Suprapubic skin (tissue), 3 donors: Measurements from ENCODE around the gene SLC5A8.

Experiments used
- POLR2AphosphoS5 ChIP-seq, 3 donors: sonication (generic); formaldehyde crosslinking; IDR thresholded peaks; one replicate each; pipeline ENCODE4 v1.6.1; 2017; ENCODE audit warnings: antibody characterized with exemption in 3 of 3
- TF ChIP-seq, protein P1 (sequence below), 2 donors: fragments of 200-600 bp in 1 of 2; fragments of 450-650 bp in 1 of 2; sonication (generic) in 1 of 2; IDR thresholded peaks; one replicate each; pipeline ENCODE4 v1.5.1; 2016 to 2019; ENCODE audit warnings: antibody characterized with exemption in 2 of 2, mild to moderate bottlenecking in 1 of 2, moderate library complexity in 1 of 2

DNA sequence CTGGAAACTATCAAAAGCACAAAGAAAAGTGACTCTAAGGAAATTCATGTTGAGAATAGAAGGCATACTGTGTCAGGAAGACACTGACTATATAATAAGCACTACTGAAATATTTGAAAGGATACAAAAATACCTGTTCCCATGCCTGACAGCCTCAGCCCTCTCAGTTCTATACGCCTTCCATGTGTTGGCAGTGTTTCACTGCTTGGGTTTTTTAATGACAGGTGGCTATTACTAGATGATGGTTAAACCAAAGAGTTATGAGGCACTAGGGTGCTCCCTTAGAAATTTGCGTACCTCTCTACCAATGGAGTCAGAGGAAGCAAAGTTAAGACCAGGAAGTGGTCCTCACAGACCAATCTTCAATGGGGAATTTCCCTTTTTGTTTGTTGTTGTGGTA lies 25.6 kb upstream of the SLC5A8 start:
- no peak for TF ChIP-seq POLR2AphosphoS5 (IDR thresholded peaks at IDR 0.05)
- TF ChIP-seq, protein P1, sequence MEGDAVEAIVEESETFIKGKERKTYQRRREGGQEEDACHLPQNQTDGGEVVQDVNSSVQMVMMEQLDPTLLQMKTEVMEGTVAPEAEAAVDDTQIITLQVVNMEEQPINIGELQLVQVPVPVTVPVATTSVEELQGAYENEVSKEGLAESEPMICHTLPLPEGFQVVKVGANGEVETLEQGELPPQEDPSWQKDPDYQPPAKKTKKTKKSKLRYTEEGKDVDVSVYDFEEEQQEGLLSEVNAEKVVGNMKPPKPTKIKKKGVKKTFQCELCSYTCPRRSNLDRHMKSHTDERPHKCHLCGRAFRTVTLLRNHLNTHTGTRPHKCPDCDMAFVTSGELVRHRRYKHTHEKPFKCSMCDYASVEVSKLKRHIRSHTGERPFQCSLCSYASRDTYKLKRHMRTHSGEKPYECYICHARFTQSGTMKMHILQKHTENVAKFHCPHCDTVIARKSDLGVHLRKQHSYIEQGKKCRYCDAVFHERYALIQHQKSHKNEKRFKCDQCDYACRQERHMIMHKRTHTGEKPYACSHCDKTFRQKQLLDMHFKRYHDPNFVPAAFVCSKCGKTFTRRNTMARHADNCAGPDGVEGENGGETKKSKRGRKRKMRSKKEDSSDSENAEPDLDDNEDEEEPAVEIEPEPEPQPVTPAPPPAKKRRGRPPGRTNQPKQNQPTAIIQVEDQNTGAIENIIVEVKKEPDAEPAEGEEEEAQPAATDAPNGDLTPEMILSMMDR (IDR thresholded peaks at IDR 0.05), result no peak
